T-helper 17 cell (primary cell): ENCODE data around the gene ORC5. TPM values are rescaled to one million over a fixed set of nuclear protein-coding genes. Genes with fewer than 3 reads are reported as not detected.

Experiments
- ATAC-seq: fragments of 150-1000 bp; cut with Tn5 transposase; 2 replicates; pipeline ENCODE4 v1.10.0; 2021; ENCODE audit warnings: mild to moderate bottlenecking, moderate library complexity
- DNase-seq, 3 donors: peaks; one replicate each; pipeline versions ENCODE4 v3.0.0 to v3.0.0-alpha.2; 2020 to 2021
- H3K9me3 ChIP-seq: one replicate; pipeline ENCODE4 v1.7.0; 2013; ENCODE audit warnings: low read length, mild to moderate bottlenecking; ENCODE audit not compliant: control insufficient read depth, poor library complexity, severe bottlenecking
- H3K27ac Mint-ChIP-seq: one replicate; pipeline ENCODE4 v1.8.0; 2022; ENCODE audit warnings: mild to moderate bottlenecking, moderate library complexity, mixed read lengths
- H3K27me3 Mint-ChIP-seq: one replicate; pipeline ENCODE4 v1.8.0; 2022; ENCODE audit warnings: mixed read lengths
- H3K36me3 Mint-ChIP-seq: one replicate; pipeline ENCODE4 v1.8.0; 2022; ENCODE audit warnings: low read depth, mixed read lengths
- H3K4me1 Mint-ChIP-seq: one replicate; pipeline ENCODE4 v1.8.0; 2022; ENCODE audit warnings: mild to moderate bottlenecking, mixed read lengths
- H3K4me3 Mint-ChIP-seq: one replicate; pipeline ENCODE4 v1.8.0; 2022; ENCODE audit warnings: mild to moderate bottlenecking, moderate library complexity, mixed read lengths
- total RNA-seq, 4 donors: library from RNA in 2 of 4; stranded (reverse) in 2 of 4; gene quantifications; one replicate each; pipeline ENCODE4 v1.2.3 and lab custom pipeline; 2022 to 2026

ORC5 gene
- total RNA-seq, 2 donors from 2014 or later = 13.2 to 15.6 TPM

DNA sequence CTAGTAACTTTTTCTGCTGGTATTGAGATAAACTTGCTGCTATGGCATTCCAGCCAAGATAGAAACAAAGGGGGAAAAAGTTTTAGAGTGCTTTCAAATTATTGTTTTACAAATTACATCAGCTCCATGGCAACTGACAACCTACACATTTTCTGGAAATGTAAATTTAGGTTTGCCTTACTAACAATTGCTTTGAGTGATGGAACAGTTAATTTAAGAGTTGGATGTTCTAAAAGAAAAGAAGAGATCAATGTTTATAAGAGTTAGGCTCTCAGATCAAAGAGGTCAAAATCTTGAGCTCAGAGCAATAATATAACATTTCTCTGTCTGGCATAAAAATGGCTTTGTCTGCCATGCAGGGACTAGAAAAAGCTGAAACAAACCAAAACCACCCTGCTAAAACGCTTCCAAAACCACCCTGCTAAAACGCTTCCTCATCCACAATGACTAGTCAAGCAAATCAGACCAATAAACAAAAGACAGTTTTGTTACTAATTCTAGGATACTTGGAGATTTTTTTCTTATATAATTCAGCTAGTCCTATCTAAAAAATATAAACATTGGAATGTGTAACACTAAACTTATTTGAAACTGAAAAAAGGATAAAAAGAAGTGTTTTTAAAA, 32.3 kb downstream of the ORC5 start:
- no peak overlapping the region for H3K4me3 Mint-ChIP-seq
- no peaks in the 10 kb centered on the region for H3K9me3 ChIP-seq
- no peaks in the 10 kb centered on the region for H3K4me1 Mint-ChIP-seq
- H3K27me3 Mint-ChIP-seq = no peaks in the 10 kb centered on the region
- peaks cover 4% of the 10 kb centered on the region for H3K36me3 Mint-ChIP-seq
- H3K27ac Mint-ChIP-seq = no peak overlapping the region
- ATAC-seq = no peak
- DNase-seq = no peak

DNA sequence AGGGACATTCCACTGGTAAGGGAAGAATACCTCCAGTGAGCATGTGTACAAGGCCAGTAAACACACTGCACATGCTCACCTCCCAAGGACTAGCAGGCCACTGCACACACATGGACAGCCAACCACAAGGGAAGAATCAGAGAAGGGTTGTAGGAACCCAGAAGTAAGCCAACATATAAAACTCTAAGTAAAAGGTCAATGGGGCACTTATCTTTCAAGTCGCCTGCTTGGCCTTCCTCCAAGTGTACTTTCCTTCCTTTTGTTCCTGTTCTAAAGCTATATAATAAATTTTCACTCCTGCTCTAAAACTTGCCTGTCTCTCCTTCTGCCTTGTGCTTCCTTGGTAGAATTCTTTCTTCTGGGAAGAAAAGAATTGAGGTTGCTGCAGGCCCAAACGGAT, 33.0 kb downstream of the ORC5 start:
- Mint-ChIP-seq H3K4me1 (peaks cover 2% of the 10 kb centered on the region), H3K27ac (no peak overlapping the region), H3K4me3 (no peak overlapping the region), H3K36me3 (peaks cover 4% of the 10 kb centered on the region), H3K27me3 (no peaks in the 10 kb centered on the region)
- ATAC-seq (no peak), DNase-seq (no peak)
- no peaks in the 10 kb centered on the region for H3K9me3 ChIP-seq

DNA sequence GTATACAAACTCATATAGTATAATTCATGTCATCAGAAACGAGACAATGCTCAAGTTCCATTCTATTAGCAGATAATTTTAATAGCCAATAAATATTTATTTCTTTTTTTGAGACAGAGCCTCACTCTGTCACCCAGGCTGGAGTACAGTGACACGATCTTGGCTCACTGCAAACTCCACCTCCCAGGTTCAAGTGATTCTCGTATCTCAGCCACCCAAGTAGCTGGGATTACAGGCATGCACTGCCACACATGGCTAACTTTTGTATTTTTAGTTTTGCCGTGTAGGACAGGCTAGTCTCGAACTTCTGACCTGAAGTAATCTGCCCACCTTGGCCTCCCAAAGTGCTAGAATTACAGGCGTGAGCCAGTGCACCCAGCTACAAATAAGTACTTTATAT, 45.7 kb downstream of the ORC5 start:
- DNase-seq (no peak), ATAC-seq (no peak)
- Mint-ChIP-seq H3K27ac (no peak overlapping the region), H3K4me1 (peaks cover 4% of the 10 kb centered on the region), H3K27me3 (no peaks in the 10 kb centered on the region), H3K4me3 (no peak overlapping the region), H3K36me3 (peaks cover 2% of the 10 kb centered on the region)
- H3K9me3 ChIP-seq = no peaks in the 10 kb centered on the region

DNA sequence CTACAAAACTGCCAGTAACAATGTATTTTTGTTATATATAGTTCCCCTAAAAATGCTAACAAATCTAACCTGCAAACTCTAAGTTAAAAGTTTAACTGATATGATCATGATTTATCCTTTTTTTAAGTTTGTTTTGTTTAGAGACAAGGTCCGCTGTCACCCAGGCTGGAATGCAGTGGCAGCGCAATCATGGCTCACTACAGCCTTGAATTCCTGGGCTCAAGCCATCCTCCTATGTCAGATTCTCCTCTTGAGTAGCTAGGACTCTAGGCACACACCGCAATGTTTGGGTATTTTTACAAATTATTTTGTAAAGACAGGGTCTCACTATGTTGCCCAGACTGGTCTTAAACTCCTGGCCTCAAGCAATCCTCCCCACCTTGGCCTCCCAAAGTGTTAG, 46.6 kb downstream of the ORC5 start:
- no peaks in the 10 kb centered on the region for H3K9me3 ChIP-seq
- H3K27me3 Mint-ChIP-seq = no peaks in the 10 kb centered on the region
- H3K27ac Mint-ChIP-seq = peak overlapping the region; percentile 27
- ATAC-seq (no peak), DNase-seq (no peak)
- peaks cover 2% of the 10 kb centered on the region for H3K36me3 Mint-ChIP-seq
- no peak overlapping the region for H3K4me3 Mint-ChIP-seq
- H3K4me1 Mint-ChIP-seq = peaks cover 2% of the 10 kb centered on the region

DNA sequence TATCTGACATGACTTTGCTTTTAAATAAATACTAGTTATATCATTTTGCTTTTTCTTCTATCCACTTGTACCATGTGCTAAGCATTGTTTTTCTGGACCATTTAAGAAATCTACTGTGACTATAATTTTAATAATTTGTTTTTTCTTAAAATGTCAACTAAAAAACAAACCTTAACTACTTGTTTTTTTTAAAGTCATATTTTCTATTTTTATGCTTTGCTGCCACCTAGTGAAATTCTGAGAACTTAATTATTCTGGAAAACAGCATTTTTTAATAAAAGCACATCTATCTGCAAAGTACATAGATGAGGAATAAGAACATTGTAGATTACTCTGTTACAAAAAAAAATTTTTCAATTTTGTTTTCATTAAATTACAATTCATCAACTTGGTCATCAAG, 47.4 kb downstream of the ORC5 start:
- H3K36me3 Mint-ChIP-seq = peaks cover 2% of the 10 kb centered on the region
- ATAC-seq = no peak

DNA sequence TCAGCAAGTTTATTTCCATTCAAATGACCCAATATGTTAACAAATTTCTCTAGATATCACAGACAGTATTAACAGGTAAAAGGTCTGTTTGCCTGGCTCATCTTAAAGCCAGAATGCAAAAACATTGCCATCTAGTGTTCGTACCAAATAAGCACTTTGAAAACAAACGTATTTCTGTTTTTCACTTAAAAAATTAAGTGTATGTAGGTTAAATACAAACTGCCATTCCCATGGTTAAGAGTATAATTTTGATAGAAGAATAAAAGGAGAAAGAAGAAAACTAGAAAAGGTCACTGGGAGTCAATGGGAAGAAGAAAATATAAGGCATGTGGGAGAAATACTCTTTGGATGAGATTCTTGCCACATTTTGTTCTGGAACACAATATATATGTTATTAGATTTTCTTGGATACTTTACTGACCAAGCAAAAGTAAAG, 51.0 kb downstream of the ORC5 start:
- DNase-seq = no peak
- no peaks in the 10 kb centered on the region for H3K9me3 ChIP-seq
- H3K4me1 Mint-ChIP-seq = peaks cover 2% of the 10 kb centered on the region
- H3K27ac Mint-ChIP-seq = no peak overlapping the region
- no peak overlapping the region for H3K4me3 Mint-ChIP-seq
- peaks cover 2% of the 10 kb centered on the region for H3K36me3 Mint-ChIP-seq
- no peaks in the 10 kb centered on the region for H3K27me3 Mint-ChIP-seq
- no peak for ATAC-seq

More for the DNA sequence above, 47.4 kb downstream of the ORC5 start:
- no peaks in the 10 kb centered on the region for H3K9me3 ChIP-seq
- H3K27ac Mint-ChIP-seq = no peak overlapping the region
- peaks cover 2% of the 10 kb centered on the region for H3K4me1 Mint-ChIP-seq
- DNase-seq = no peak
- H3K4me3 Mint-ChIP-seq = no peak overlapping the region
- H3K27me3 Mint-ChIP-seq = no peaks in the 10 kb centered on the region

DNA sequence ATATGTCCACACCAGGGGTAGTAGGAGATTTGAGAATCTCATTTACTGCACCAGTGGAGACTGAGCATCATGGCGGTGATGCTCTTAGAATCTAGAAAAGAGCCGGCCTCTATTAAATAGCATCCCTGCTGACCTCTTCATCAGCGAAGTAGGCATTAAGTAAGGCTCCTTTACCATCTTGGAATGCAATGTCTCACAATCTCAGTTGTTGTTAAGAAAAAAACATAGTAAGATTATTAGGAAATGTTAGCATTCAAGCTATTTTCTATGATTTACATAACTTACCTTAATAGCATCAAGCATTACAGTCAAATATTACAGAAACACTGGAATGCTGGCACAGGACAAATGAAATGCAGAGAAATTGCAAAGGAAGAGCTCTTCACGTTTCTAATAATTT, 54.5 kb downstream of the ORC5 start:
- no peak for DNase-seq
- Mint-ChIP-seq H3K27me3 (no peaks in the 10 kb centered on the region), H3K27ac (no peak overlapping the region), H3K4me1 (peaks cover 6% of the 10 kb centered on the region), H3K4me3 (no peak overlapping the region), H3K36me3 (peaks cover 3% of the 10 kb centered on the region)
- no peaks in the 10 kb centered on the region for H3K9me3 ChIP-seq
- no peak for ATAC-seq

DNA sequence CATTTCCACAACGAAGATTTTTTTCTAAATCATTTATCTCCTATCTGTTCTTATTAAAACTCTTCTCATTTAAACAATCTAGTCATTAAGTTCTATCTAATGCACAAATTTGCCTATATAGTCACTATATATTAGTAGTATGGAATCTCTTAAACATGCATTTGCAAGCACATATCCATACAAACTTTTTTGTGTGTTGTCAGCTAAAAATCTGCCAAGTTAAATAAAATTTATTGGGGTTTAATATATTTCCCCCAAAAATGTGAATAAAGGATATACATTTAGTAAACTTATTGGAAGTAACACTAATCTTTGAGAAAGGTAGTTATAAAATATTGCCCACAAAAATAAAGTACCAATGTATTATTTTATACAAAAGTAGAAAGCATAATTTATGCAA, 55.3 kb downstream of the ORC5 start:
- H3K36me3 Mint-ChIP-seq = peaks cover 3% of the 10 kb centered on the region
- no peak overlapping the region for H3K27ac Mint-ChIP-seq
- no peaks in the 10 kb centered on the region for H3K27me3 Mint-ChIP-seq
- ATAC-seq = no peak
- H3K9me3 ChIP-seq = no peaks in the 10 kb centered on the region
- no peak overlapping the region for H3K4me3 Mint-ChIP-seq
- no peak for DNase-seq
- peaks cover 4% of the 10 kb centered on the region for H3K4me1 Mint-ChIP-seq

DNA sequence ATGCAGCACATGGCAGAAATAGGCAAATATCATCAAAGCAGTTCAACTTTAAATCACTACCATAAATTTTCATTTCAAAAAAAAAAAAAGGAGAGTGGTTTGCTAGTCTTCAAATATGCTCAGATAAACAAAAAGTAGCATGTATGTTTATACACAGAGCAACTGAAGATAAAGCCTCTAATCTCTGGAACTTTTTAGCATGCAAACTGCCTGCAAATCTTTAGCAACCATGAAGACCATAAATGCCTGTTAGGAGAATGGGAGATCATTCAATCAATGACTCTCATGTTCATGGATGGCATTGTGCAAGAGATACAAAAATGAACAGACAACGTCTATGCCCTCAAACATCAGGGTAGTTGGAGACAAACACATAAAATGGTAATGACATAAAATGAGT, 57.3 kb downstream of the ORC5 start:
- H3K27ac Mint-ChIP-seq = no peak overlapping the region
- H3K4me1 Mint-ChIP-seq = peaks cover 7% of the 10 kb centered on the region
- ATAC-seq = no peak
- peaks cover 3% of the 10 kb centered on the region for H3K36me3 Mint-ChIP-seq
- no peak overlapping the region for H3K4me3 Mint-ChIP-seq
- no peaks in the 10 kb centered on the region for H3K9me3 ChIP-seq
- no peaks in the 10 kb centered on the region for H3K27me3 Mint-ChIP-seq
- DNase-seq = no peak

DNA sequence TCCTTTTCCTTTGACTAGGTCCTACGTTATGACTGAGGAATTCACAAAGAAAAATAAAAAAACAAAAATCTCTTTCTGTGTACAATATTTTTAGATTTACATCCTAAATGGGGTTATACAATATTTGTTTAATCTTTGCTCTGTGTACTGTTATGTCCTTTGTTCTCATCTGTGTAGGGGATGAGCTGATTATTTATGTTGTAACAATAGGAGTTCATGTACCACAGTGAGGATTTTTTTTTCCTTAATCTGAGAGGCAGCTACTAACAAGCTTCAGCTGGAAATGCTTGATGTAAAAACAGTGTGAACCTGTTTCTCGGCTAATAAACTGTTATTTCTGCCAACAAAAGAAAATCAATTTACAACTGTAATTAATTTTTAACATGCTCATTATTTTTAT, 58.0 kb downstream of the ORC5 start:
- H3K9me3 ChIP-seq = no peaks in the 10 kb centered on the region
- peaks cover 7% of the 10 kb centered on the region for H3K4me1 Mint-ChIP-seq
- no peak for ATAC-seq

DNA sequence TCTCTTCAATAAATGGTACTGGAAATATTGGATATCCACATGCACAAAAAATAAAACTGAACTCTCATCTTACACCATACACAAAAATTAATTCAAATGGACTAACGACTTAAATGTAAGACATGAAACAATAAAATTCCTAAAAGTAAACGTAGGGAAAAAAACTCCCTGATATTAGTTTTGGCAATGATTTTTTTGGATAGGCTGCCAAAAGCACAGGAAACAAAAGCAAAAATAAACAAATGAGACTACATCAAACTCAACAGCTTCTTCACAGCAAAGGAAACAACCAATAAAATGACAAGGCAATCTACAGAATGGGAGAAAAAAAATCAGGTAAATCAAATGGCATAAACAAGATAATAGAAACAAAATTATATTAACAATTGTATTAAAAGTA, 65.7 kb downstream of the ORC5 start:
- no peak for ATAC-seq
- no peak overlapping the region for H3K4me3 Mint-ChIP-seq
- peaks cover 5% of the 10 kb centered on the region for H3K36me3 Mint-ChIP-seq
- peaks cover 7% of the 10 kb centered on the region for H3K4me1 Mint-ChIP-seq
- H3K27ac Mint-ChIP-seq = no peak overlapping the region
- no peaks in the 10 kb centered on the region for H3K27me3 Mint-ChIP-seq
- no peaks in the 10 kb centered on the region for H3K9me3 ChIP-seq
- no peak for DNase-seq

More for the DNA sequence above, 58.0 kb downstream of the ORC5 start:
- Mint-ChIP-seq H3K27ac (no peak overlapping the region), H3K4me3 (no peak overlapping the region), H3K27me3 (no peaks in the 10 kb centered on the region), H3K36me3 (peaks cover 4% of the 10 kb centered on the region)
- DNase-seq = no peak

DNA sequence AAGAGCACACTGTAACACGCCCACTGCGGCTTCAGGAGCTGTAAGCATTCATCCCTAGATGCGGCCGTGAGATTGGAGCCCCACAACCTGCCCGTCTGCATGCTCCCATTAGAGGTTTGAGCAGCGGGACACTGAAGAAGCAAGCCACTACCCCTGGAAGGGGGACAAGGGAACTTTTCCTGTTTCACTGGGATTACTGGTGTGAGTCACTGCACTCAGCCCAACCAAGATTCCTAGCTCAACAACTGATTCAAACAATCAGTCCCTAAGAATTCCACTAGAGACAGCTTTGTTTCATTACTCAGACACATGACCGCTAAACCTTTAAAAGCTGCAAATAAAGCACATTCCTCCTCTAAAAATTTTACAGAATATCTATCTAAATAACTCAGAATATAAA, 69.8 kb downstream of the ORC5 start:
- Mint-ChIP-seq H3K36me3 (peaks cover 7% of the 10 kb centered on the region), H3K4me3 (no peak overlapping the region), H3K27ac (no peak overlapping the region), H3K27me3 (no peaks in the 10 kb centered on the region), H3K4me1 (peaks cover 4% of the 10 kb centered on the region)
- no peaks in the 10 kb centered on the region for H3K9me3 ChIP-seq
- ATAC-seq = no peak
- no peak for DNase-seq

DNA sequence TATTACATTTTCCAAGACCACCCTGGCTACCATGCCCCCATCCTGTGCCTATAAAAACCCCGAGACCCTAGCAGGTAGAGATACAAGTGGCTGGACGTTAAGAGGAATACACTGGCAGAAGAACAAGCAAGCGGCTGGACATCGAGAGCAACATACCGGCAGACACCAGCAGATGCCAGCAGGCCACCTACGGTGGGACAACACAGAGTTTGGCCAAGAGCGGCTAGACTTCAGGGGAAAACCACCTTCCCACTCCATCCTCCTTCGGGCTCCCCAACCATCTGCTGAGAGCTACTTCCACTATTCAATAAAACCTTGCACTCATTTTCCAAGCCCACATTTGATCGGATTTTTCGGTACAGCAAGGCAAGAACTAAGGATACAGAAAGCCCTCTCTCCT, 70.3 kb downstream of the ORC5 start:
- DNase-seq (no peak), ATAC-seq (no peak)
- H3K9me3 ChIP-seq = no peaks in the 10 kb centered on the region
- H3K27me3 Mint-ChIP-seq = no peaks in the 10 kb centered on the region
- no peak overlapping the region for H3K4me3 Mint-ChIP-seq
- peaks cover 7% of the 10 kb centered on the region for H3K36me3 Mint-ChIP-seq
- peaks cover 4% of the 10 kb centered on the region for H3K4me1 Mint-ChIP-seq
- peak overlapping the region; percentile 29 for H3K27ac Mint-ChIP-seq

DNA sequence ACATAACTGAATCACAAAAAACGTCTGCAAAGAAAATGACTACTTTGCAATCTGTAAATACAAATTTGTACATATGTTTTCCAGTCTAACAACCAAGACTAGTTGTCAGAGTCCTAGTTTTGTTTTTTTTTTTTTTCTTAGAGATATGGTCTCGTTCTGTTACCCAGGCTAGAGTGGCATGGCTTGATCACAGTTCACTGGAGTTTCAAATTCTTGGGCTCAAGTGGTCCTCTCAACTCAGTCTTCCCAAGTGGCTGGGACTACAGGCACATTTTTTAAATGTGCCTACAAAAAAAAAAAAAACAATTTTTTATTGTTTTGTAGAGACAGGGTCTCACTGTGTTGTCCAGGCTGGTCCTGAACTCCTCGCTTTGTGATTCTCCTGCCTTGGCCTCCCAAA, 70.8 kb downstream of the ORC5 start:
- H3K36me3 Mint-ChIP-seq = peaks cover 5% of the 10 kb centered on the region
- H3K27me3 Mint-ChIP-seq = no peaks in the 10 kb centered on the region
- no peak for DNase-seq
- H3K9me3 ChIP-seq = no peaks in the 10 kb centered on the region
- ATAC-seq = no peak
- H3K4me1 Mint-ChIP-seq = peaks cover 2% of the 10 kb centered on the region
- no peak overlapping the region for H3K4me3 Mint-ChIP-seq
- peak overlapping the region; percentile 29 for H3K27ac Mint-ChIP-seq
